ENCODE results near the gene PDHX.

Gene PDHX

DNA sequence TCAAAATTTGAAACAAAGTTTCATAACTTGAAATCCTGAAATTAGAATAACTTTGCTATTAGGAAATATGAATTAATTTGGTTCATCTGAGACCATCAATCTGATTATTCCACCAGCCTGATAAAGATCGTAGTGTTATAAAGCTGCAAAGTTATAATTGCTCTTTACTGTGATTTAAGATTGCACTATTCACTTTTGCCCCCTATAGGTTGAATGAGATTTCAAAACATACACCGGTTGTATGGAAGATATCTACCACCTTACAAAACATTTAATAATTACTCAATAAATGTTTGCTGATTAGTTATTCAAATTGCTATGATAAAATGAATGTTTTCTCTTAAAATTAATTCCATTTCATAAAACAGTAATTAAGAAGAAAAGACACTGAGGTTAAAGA lies 26.3 kb upstream of the PDHX start:
- Histone ChIP-seq H3K9ac (ENCODE audit: low read depth, low read length, poor library complexity) (no peak overlapping the region), H3K27ac (replicated peaks; ENCODE audit: low read length) (no peak overlapping the region), H3K79me1 (ENCODE audit: low read depth, low read length) (no peaks in the 10 kb centered on the region), H3K27me3 (ENCODE audit: control insufficient read depth in 3 of 3, insufficient read depth in 3 of 3, low read depth in 1 of 3, low read length in 3 of 3) (no peaks in the 10 kb centered on the region), H3K14ac (ENCODE audit: low read length) (no peak overlapping the region), H2AK5ac (ENCODE audit: low read depth, low read length) (no peak overlapping the region), H3K36me3 (replicated peaks in 1 of 2; ENCODE audit: control insufficient read depth in 2 of 2, insufficient read depth in 2 of 2, low read length in 2 of 2) (peaks cover 1 to 51% of the 10 kb centered on the region in 2 donors), H4K91ac (ENCODE audit: low read depth, low read length, poor library complexity) (no peak overlapping the region), H2BK5ac (ENCODE audit: low read length) (no peak overlapping the region), H2AFZ (ENCODE audit: low read length) (no peak overlapping the region), H3K4me3 (ENCODE audit: low read length in 2 of 2) (no peak overlapping the region), H3K4me2 (ENCODE audit: insufficient read depth, low read length, poor library complexity, severe bottlenecking) (no peak overlapping the region), H3K4ac (ENCODE audit: low read length) (no peak overlapping the region), H2BK120ac (ENCODE audit: low read depth, low read length) (no peak overlapping the region), H2BK15ac (ENCODE audit: low read length) (no peak overlapping the region), H2BK12ac (ENCODE audit: low read length) (no peak overlapping the region), H3K23ac (ENCODE audit: low read depth, low read length, poor library complexity) (no peak overlapping the region), H3K9me3 (replicated peaks in 1 of 2; ENCODE audit: control insufficient read depth in 2 of 2, insufficient read depth in 1 of 2, low read depth in 1 of 2, low read length in 2 of 2) (no peaks in the 10 kb centered on the region), H3K4me1 (ENCODE audit: control insufficient read depth in 2 of 2, insufficient read depth in 1 of 2, low read depth in 1 of 2, low read length in 2 of 2) (no peaks in the 10 kb centered on the region), H3K18ac (ENCODE audit: low read length) (no peak overlapping the region), H4K8ac (ENCODE audit: low read depth, low read length) (no peak overlapping the region)
- no CpG with 5 or more reads among the region's 2 CpGs for WGBS, 2 donors (ENCODE audit: extremely low coverage in 2 of 2, insufficient read length in 2 of 2, insufficient replicate concordance in 1 of 2)
- no peak for DNase-seq (ENCODE audit: low spot score)

DNA sequence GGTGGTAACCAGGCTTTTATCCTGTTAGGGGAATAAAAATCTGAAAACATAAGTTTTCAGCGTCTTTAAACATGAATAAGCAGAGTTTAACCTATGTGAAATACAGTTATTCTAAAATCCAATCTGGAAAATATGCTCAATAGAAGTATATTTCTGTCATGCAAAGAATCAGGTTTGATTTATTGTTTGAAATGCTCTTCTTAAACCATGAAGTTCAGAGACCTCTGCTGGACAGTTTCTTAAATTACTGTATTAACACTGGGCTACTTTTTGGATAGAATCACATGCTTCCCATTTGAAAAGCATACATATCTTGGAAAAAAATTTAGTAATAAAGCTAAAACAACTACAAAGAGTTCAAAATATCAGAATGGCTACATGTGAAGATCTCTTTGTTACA lies 25.6 kb upstream of the PDHX start:
- H3K4me1 ChIP-seq (ENCODE audit: control insufficient read depth in 2 of 2, insufficient read depth in 1 of 2, low read depth in 1 of 2, low read length in 2 of 2): no peaks in the 10 kb centered on the region
- DNase-seq (ENCODE audit: low spot score): no peak
- no peak overlapping the region for H3K18ac ChIP-seq (ENCODE audit: low read length)

DNA sequence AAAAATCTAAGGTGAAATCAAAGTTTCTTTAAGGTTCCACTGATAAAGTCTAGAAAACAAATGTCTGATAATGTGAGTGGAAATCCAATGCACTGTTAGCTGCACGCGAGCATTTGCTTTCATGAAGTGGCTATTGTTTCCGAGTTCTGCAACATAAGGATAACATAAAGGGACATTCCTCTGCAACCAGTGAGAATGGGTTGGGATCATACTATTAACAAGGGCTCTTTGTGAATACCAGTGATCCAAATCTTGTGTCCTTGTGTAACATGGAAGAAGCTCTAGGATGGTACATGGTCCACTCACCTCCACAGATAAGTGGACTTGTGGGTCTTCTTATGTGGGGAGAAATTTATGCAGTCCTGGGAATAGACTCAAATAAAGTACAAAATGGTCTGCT lies 24.8 kb upstream of the PDHX start:
- Histone ChIP-seq H3K36me3 (replicated peaks in 1 of 2; ENCODE audit: control insufficient read depth in 2 of 2, insufficient read depth in 2 of 2, low read length in 2 of 2) (peaks cover under 1 to 42% of the 10 kb centered on the region in 2 donors), H3K4me1 (ENCODE audit: control insufficient read depth in 2 of 2, insufficient read depth in 1 of 2, low read depth in 1 of 2, low read length in 2 of 2) (no peaks in the 10 kb centered on the region), H2AFZ (ENCODE audit: low read length) (no peak overlapping the region), H3K18ac (ENCODE audit: low read length) (no peak overlapping the region), H3K9me3 (replicated peaks in 1 of 2; ENCODE audit: control insufficient read depth in 2 of 2, insufficient read depth in 1 of 2, low read depth in 1 of 2, low read length in 2 of 2) (peaks cover 0 to 3% of the 10 kb centered on the region in 2 donors), H4K8ac (ENCODE audit: low read depth, low read length) (no peak overlapping the region), H3K23ac (ENCODE audit: low read depth, low read length, poor library complexity) (no peak overlapping the region), H2BK15ac (ENCODE audit: low read length) (no peak overlapping the region), H2BK120ac (ENCODE audit: low read depth, low read length) (no peak overlapping the region), H2BK12ac (ENCODE audit: low read length) (no peak overlapping the region), H3K14ac (ENCODE audit: low read length) (no peak overlapping the region), H2BK5ac (ENCODE audit: low read length) (no peak overlapping the region), H4K91ac (ENCODE audit: low read depth, low read length, poor library complexity) (no peak overlapping the region), H3K79me1 (ENCODE audit: low read depth, low read length) (no peaks in the 10 kb centered on the region), H3K4me3 (ENCODE audit: low read length in 2 of 2) (no peak overlapping the region), H2AK5ac (ENCODE audit: low read depth, low read length) (no peak overlapping the region), H3K27me3 (ENCODE audit: control insufficient read depth in 3 of 3, insufficient read depth in 3 of 3, low read depth in 1 of 3, low read length in 3 of 3) (no peaks in the 10 kb centered on the region), H3K9ac (ENCODE audit: low read depth, low read length, poor library complexity) (no peak overlapping the region), H3K27ac (replicated peaks; ENCODE audit: low read length) (no peak overlapping the region), H3K4ac (ENCODE audit: low read length) (no peak overlapping the region), H3K4me2 (ENCODE audit: insufficient read depth, low read length, poor library complexity, severe bottlenecking) (no peak overlapping the region)
- no CpG with 5 or more reads among the region's 3 CpGs for WGBS, 2 donors (ENCODE audit: extremely low coverage in 2 of 2, insufficient read length in 2 of 2, insufficient replicate concordance in 1 of 2)
- no peak for DNase-seq (ENCODE audit: low spot score)

More for the DNA sequence above, 25.6 kb upstream of the PDHX start:
- H3K36me3 ChIP-seq (replicated peaks in 1 of 2; ENCODE audit: control insufficient read depth in 2 of 2, insufficient read depth in 2 of 2, low read length in 2 of 2): peaks cover 1 to 48% of the 10 kb centered on the region in 2 donors
- H3K27ac ChIP-seq (replicated peaks; ENCODE audit: low read length): no peak overlapping the region
- no peak overlapping the region for H2BK120ac ChIP-seq (ENCODE audit: low read depth, low read length)
- no peak overlapping the region for H3K9ac ChIP-seq (ENCODE audit: low read depth, low read length, poor library complexity)
- H3K9me3 ChIP-seq (replicated peaks in 1 of 2; ENCODE audit: control insufficient read depth in 2 of 2, insufficient read depth in 1 of 2, low read depth in 1 of 2, low read length in 2 of 2): no peaks in the 10 kb centered on the region
- H3K4ac ChIP-seq (ENCODE audit: low read length): no peak overlapping the region
- H3K14ac ChIP-seq (ENCODE audit: low read length): no peak overlapping the region
- no peak overlapping the region for H2BK5ac ChIP-seq (ENCODE audit: low read length)
- H3K4me3 ChIP-seq (ENCODE audit: low read length in 2 of 2): no peak overlapping the region
- H3K23ac ChIP-seq (ENCODE audit: low read depth, low read length, poor library complexity): no peak overlapping the region
- H4K91ac ChIP-seq (ENCODE audit: low read depth, low read length, poor library complexity): no peak overlapping the region
- no peak overlapping the region for H2AK5ac ChIP-seq (ENCODE audit: low read depth, low read length)
- no peak overlapping the region for H2BK15ac ChIP-seq (ENCODE audit: low read length)
- no peaks in the 10 kb centered on the region for H3K27me3 ChIP-seq (ENCODE audit: control insufficient read depth in 3 of 3, insufficient read depth in 3 of 3, low read depth in 1 of 3, low read length in 3 of 3)
- WGBS, 2 donors (ENCODE audit: extremely low coverage in 2 of 2, insufficient read length in 2 of 2, insufficient replicate concordance in 1 of 2): no CpG with 5 or more reads among the region's 1 CpG
- no peak overlapping the region for H2BK12ac ChIP-seq (ENCODE audit: low read length)
- H3K4me2 ChIP-seq (ENCODE audit: insufficient read depth, low read length, poor library complexity, severe bottlenecking): no peak overlapping the region
- no peaks in the 10 kb centered on the region for H3K79me1 ChIP-seq (ENCODE audit: low read depth, low read length)
- H2AFZ ChIP-seq (ENCODE audit: low read length): no peak overlapping the region
- H4K8ac ChIP-seq (ENCODE audit: low read depth, low read length): no peak overlapping the region

DNA sequence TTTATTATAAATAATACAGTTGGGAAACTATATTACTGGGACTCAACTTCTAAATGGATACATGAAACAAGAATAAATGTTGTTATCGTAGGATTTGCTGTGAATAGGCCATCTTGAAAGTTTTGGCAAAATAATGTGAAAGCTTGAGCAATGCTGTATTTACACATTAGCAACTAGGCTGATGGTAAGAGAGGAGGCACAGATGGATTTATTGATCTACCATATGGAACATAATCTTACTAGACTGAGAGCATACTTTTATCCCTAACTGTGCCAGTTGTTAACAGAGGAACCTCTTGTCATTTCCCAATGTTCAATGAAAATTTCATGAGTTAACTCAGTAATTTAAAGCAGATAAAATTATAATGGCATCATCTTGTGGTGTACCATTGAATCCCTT lies 23.0 kb upstream of the PDHX start:
- Histone ChIP-seq H2BK5ac (ENCODE audit: low read length) (no peak overlapping the region), H3K9me3 (replicated peaks in 1 of 2; ENCODE audit: control insufficient read depth in 2 of 2, insufficient read depth in 1 of 2, low read depth in 1 of 2, low read length in 2 of 2) (peaks cover under 1 to 19% of the 10 kb centered on the region in 2 donors), H2BK12ac (ENCODE audit: low read length) (no peak overlapping the region), H3K23ac (ENCODE audit: low read depth, low read length, poor library complexity) (no peak overlapping the region), H3K36me3 (replicated peaks in 1 of 2; ENCODE audit: control insufficient read depth in 2 of 2, insufficient read depth in 2 of 2, low read length in 2 of 2) (peaks cover 0 to 27% of the 10 kb centered on the region in 2 donors), H2BK120ac (ENCODE audit: low read depth, low read length) (no peak overlapping the region), H3K27ac (replicated peaks; ENCODE audit: low read length) (no peak overlapping the region), H3K9ac (ENCODE audit: low read depth, low read length, poor library complexity) (no peak overlapping the region), H4K91ac (ENCODE audit: low read depth, low read length, poor library complexity) (no peak overlapping the region), H3K4me1 (ENCODE audit: control insufficient read depth in 2 of 2, insufficient read depth in 1 of 2, low read depth in 1 of 2, low read length in 2 of 2) (no peaks in the 10 kb centered on the region), H4K8ac (ENCODE audit: low read depth, low read length) (no peak overlapping the region), H2AFZ (ENCODE audit: low read length) (no peak overlapping the region), H3K4me3 (ENCODE audit: low read length in 2 of 2) (no peak overlapping the region), H3K27me3 (ENCODE audit: control insufficient read depth in 3 of 3, insufficient read depth in 3 of 3, low read depth in 1 of 3, low read length in 3 of 3) (no peaks in the 10 kb centered on the region), H2BK15ac (ENCODE audit: low read length) (no peak overlapping the region), H3K14ac (ENCODE audit: low read length) (no peak overlapping the region), H3K79me1 (ENCODE audit: low read depth, low read length) (no peaks in the 10 kb centered on the region), H3K4me2 (ENCODE audit: insufficient read depth, low read length, poor library complexity, severe bottlenecking) (no peak overlapping the region), H3K4ac (ENCODE audit: low read length) (no peak overlapping the region), H3K18ac (ENCODE audit: low read length) (no peak overlapping the region), H2AK5ac (ENCODE audit: low read depth, low read length) (no peak overlapping the region)
- WGBS, 2 donors (ENCODE audit: extremely low coverage in 2 of 2, insufficient read length in 2 of 2, insufficient replicate concordance in 1 of 2): no CpG with 5 or more reads among the region's 1 CpG
- no peak for DNase-seq (ENCODE audit: low spot score)
